SU-DHL-6 (cell line): ENCODE measurements around the gene SLC5A8.

Source experiments
- H2AFZ ChIP-seq: fragments of 200-600 bp; sonication (generic); 2 replicates; pipeline ENCODE4 v1.6.1; 2014; ENCODE audit warnings: low read depth, mild to moderate bottlenecking, moderate library complexity, mixed read lengths, antibody characterized with exemption, low read length; ENCODE audit not compliant: severe bottlenecking
- H3F3A ChIP-seq: fragments of 200-600 bp; shearing (Covaris generic); 2 replicates; pipeline ENCODE4 v1.6.0; 2016; ENCODE audit warnings: antibody characterized with exemption, mild to moderate bottlenecking; ENCODE audit not compliant: insufficient read depth
- H3K27ac ChIP-seq: fragments of 200-600 bp; sonication (generic); 2 replicates; pipeline ENCODE4 v1.5.1; 2016; ENCODE audit warnings: low read depth, mild to moderate bottlenecking, low read length, moderate library complexity, mixed read lengths
- H3K27me3 ChIP-seq: fragments of 200-600 bp; sonication (generic), shearing (Covaris generic); 2 replicates; pipeline ENCODE4 v1.6.0; 2014; ENCODE audit warnings: mild to moderate bottlenecking, low read length
- H3K36me3 ChIP-seq: fragments of 200-600 bp; sonication (generic); 2 replicates; pipeline ENCODE4 v1.6.1; 2014; ENCODE audit warnings: mild to moderate bottlenecking, low read length, mixed read lengths
- H3K4me2 ChIP-seq: fragments of 300-600, 200-600 bp; shearing (Covaris generic), sonication (generic); 2 replicates; pipeline ENCODE4 v1.6.0; 2014; ENCODE audit warnings: low read length, low read depth, mild to moderate bottlenecking; ENCODE audit not compliant: poor library complexity, severe bottlenecking
- H3K4me3 ChIP-seq: fragments of 200-600 bp; sonication (generic); 2 replicates; pipeline ENCODE4 v1.5.1; 2014; ENCODE audit warnings: antibody characterized with exemption, low read length, mild to moderate bottlenecking, mixed read lengths; ENCODE audit not compliant: insufficient read depth, poor library complexity, severe bottlenecking
- H3K79me2 ChIP-seq: fragments of 200-600 bp; sonication (generic); 2 replicates; pipeline ENCODE4 v1.6.1; 2014; ENCODE audit warnings: mild to moderate bottlenecking, low read length, moderate library complexity; ENCODE audit not compliant: insufficient read depth
- H3K9ac ChIP-seq: fragments of 200-600 bp; sonication (generic); 2 replicates; pipeline ENCODE4 v1.7.0; 2014; ENCODE audit warnings: mild to moderate bottlenecking, low read length
- H3K9me2 ChIP-seq: fragments of 200-600 bp; sonication (generic); replicated peaks from 2 replicates; pipeline ENCODE4 v1.6.1; 2014; ENCODE audit warnings: low read length; ENCODE audit not compliant: insufficient read depth
- H3K9me3 ChIP-seq: fragments of 200-600 bp; sonication (generic); 2 replicates; pipeline ENCODE4 v1.6.1; 2014; ENCODE audit warnings: low read length, mixed read lengths; ENCODE audit not compliant: insufficient read depth
- H4K20me1 ChIP-seq: fragments of 200-600 bp; sonication (generic); 2 replicates; pipeline ENCODE4 v1.6.1; 2014; ENCODE audit warnings: low read depth, mild to moderate bottlenecking, antibody characterized with exemption, low read length, moderate library complexity, mixed read lengths
- CTCF ChIP-seq: fragments of 200-600 bp; sonication (generic); IDR thresholded peaks from one replicate; pipeline ENCODE4 v1.5.1; 2017; ENCODE audit warnings: antibody characterized with exemption, mild to moderate bottlenecking, low read length, moderate library complexity; ENCODE audit not compliant: insufficient read depth, poor library complexity, severe bottlenecking
- EZH2phosphoT487 ChIP-seq: fragments of 200-600 bp; sonication (generic), shearing (Covaris generic); conservative IDR thresholded peaks from 2 replicates; pipeline ENCODE4 v1.6.1; 2018; ENCODE audit warnings: mild to moderate bottlenecking, antibody characterized with exemption, low read length, moderate library complexity, mixed read lengths

The SLC5A8 gene

DNA sequence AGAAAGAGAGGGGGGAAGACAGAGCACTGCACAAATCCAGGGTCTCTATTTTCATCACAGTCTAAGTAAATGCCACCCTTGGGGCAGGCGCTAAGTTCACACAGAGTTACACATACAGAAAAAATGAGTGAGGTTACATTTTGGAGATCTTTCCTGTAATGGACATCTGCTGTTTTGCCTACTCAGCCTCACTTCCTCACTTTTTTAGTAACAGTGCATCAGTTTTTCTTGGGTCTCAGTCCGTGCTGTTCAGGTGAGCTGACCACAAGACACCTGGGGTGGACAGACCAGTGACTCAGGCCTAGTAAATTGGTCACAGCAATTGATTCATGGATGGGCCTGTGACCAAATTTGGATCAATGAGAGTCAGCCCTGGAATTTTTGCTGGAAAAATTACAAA lies 33.6 kb upstream of the SLC5A8 start:
- Histone ChIP-seq H3K79me2 (no peaks in the 10 kb centered on the region), H4K20me1 (no peaks in the 10 kb centered on the region), H3F3A (no peaks in the 10 kb centered on the region), H3K9ac (no peak overlapping the region), H3K9me2 (no peaks in the 10 kb centered on the region), H2AFZ (no peak overlapping the region), H3K4me3 (no peak overlapping the region), H3K27ac (no peak overlapping the region), H3K4me2 (no peak overlapping the region), H3K36me3 (no peaks in the 10 kb centered on the region), H3K27me3 (no peaks in the 10 kb centered on the region), H3K9me3 (peaks cover 7% of the 10 kb centered on the region; the same call in 1 of the 2 replicates)
- no peak for TF ChIP-seq CTCF
- TF ChIP-seq EZH2phosphoT487 = no peak

DNA sequence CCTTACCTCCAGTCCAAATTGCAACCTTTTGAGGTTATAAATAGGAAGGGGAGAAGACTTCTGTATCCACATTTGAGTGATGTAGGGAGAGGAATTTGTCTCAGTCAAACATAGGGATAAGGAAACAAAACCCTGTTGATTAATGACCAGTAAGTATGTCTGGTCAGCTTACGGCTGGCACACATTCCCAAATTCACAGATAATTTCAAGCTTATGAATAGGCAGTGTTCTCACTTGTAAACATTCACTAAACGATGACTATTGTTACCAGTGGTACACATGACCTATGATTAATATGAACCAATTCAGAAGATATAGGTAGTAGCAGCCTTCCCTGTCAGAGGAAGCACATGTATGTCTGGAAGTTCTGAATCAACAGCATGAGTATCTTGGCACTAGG lies 33.0 kb upstream of the SLC5A8 start:
- TF ChIP-seq EZH2phosphoT487 (no peak), CTCF (no peak)
- Histone ChIP-seq H3K27me3 (no peaks in the 10 kb centered on the region), H3K27ac (no peak overlapping the region)

DNA sequence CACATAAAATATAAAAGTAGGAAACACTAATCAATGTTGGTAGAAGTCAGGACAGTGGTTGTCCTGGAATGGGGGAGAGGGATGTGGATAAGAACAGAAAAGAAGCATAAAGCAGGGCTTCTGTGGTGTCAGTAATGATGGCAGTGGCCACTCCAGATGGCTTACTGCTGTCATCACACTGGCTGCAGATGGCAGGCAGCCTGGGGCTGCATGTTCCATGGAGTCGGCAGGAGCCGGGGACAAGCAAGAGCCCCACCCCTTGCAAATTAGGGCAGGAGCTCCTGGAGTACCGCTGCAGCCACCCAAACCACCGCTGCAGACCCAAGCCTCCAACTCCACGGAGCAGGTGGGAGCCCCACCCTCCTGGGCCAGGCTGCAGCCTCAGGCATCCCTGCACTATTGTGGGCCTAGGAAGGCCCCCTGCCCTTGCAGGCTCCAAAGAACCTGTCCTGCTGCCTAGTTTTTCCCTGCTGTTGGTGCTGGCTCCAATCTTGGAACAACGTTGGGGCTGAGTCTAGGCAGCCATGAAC lies 28.8 kb upstream of the SLC5A8 start:
- no peak for TF ChIP-seq CTCF
- TF ChIP-seq EZH2phosphoT487 = no peak
- Histone ChIP-seq H3K27me3 (no peaks in the 10 kb centered on the region), H3K9me2 (no peaks in the 10 kb centered on the region), H3K9me3 (peaks cover 7% of the 10 kb centered on the region; the same call in 1 of the 2 replicates), H3K4me3 (no peak overlapping the region), H4K20me1 (no peaks in the 10 kb centered on the region), H3F3A (no peaks in the 10 kb centered on the region), H3K79me2 (no peaks in the 10 kb centered on the region), H3K36me3 (no peaks in the 10 kb centered on the region), H3K4me2 (no peak overlapping the region), H3K27ac (no peak overlapping the region), H2AFZ (no peak overlapping the region), H3K9ac (no peak overlapping the region)

More for the DNA sequence above, 33.0 kb upstream of the SLC5A8 start:
- H3K4me2 ChIP-seq = no peak overlapping the region
- H3K79me2 ChIP-seq = no peaks in the 10 kb centered on the region
- no peaks in the 10 kb centered on the region for H3K36me3 ChIP-seq
- no peaks in the 10 kb centered on the region for H4K20me1 ChIP-seq
- no peaks in the 10 kb centered on the region for H3F3A ChIP-seq
- no peak overlapping the region for H2AFZ ChIP-seq
- H3K4me3 ChIP-seq = no peak overlapping the region
- no peak overlapping the region for H3K9ac ChIP-seq
- H3K9me3 ChIP-seq = peaks cover 7% of the 10 kb centered on the region; the same call in 1 of the 2 replicates
- H3K9me2 ChIP-seq = no peaks in the 10 kb centered on the region
